ENCODE data around the gene OGA. TPM values are rescaled to one million over a fixed set of nuclear protein-coding genes. Genes with fewer than 3 reads are reported as not detected.
A peak's percentile ranks its signal among the peaks of the same experiment; 100 is the strongest.

OGA gene
- total and polyA plus RNA-seq, 5 donors from 2014 or later: 36.7 to 442 (median 41.4) TPM

GRCh38 chr10:101780818-101781654 lies 37.2 kb downstream of the OGA start:
- Histone ChIP-seq H3K27me3 (ENCODE audit: control insufficient read depth, insufficient read depth, low read length) (peaks cover 11% of the 10 kb centered on the region), H3K27ac (ENCODE audit: insufficient read depth, low read length, poor library complexity, severe bottlenecking) (no peak overlapping the region), H3K36me3 (ENCODE audit: control insufficient read depth, insufficient read depth, low read length) (peaks cover 13% of the 10 kb centered on the region), H3K9me3 (ENCODE audit: control insufficient read depth in 2 of 2, low read length in 2 of 2) (no peaks in the 10 kb centered on the region), H3K4me1 (ENCODE audit: control insufficient read depth, insufficient read depth, low read length, poor library complexity, severe bottlenecking) (peaks cover 62% of the 10 kb centered on the region), H3K4me3 (ENCODE audit: low read depth, low read length) (no peak overlapping the region)
- H3K9me3 Mint-ChIP-seq: no peaks in the 10 kb centered on the region
- peak; percentile 59 to 60 for ATAC-seq (ENCODE audit: low read depth in 2 of 2)
- peak; percentile 50 to 75 (median 74) for DNase-seq
- H3K27ac Mint-ChIP-seq: peak overlapping the region in 1 of 3 donors; percentile 60
- H3K4me3 Mint-ChIP-seq: peak overlapping the region; percentile 61 to 77 (median 70)
- H3K27me3 Mint-ChIP-seq: peaks cover 35% of the 10 kb centered on the region
- peaks cover 4% of the 10 kb centered on the region for H3K36me3 Mint-ChIP-seq
- peaks cover 17 to 77% (median 45%) of the 10 kb centered on the region in 4 donors for H3K4me1 Mint-ChIP-seq

GRCh38 chr10:101780187-101780817 lies 37.9 kb downstream of the OGA start:
- peaks cover 6% of the 10 kb centered on the region for H3K36me3 ChIP-seq (ENCODE audit: control insufficient read depth, insufficient read depth, low read length)
- H3K4me3 ChIP-seq (ENCODE audit: low read depth, low read length): peak overlapping the region; percentile 57
- Mint-ChIP-seq H3K4me3 (peak overlapping the region; percentile 61 to 87 (median 72)), H3K9me3 (no peaks in the 10 kb centered on the region), H3K36me3 (no peaks in the 10 kb centered on the region), H3K4me1 (peaks cover 17 to 73% (median 40%) of the 10 kb centered on the region in 4 donors), H3K27ac (no peak overlapping the region), H3K27me3 (peaks cover 37% of the 10 kb centered on the region)
- ATAC-seq (ENCODE audit: low read depth in 2 of 2) (no peak), DNase-seq (no peak)
- peaks cover 65% of the 10 kb centered on the region for H3K4me1 ChIP-seq (ENCODE audit: control insufficient read depth, insufficient read depth, low read length, poor library complexity, severe bottlenecking)
- no peaks in the 10 kb centered on the region for H3K9me3 ChIP-seq (ENCODE audit: control insufficient read depth in 2 of 2, low read length in 2 of 2)
- peaks cover 11% of the 10 kb centered on the region for H3K27me3 ChIP-seq (ENCODE audit: control insufficient read depth, insufficient read depth, low read length)
- no peak overlapping the region for H3K27ac ChIP-seq (ENCODE audit: insufficient read depth, low read length, poor library complexity, severe bottlenecking)

GRCh38 chr10:101779544-101780186 lies 38.6 kb downstream of the OGA start:
- Histone ChIP-seq H3K36me3 (ENCODE audit: control insufficient read depth, insufficient read depth, low read length) (peaks cover 3% of the 10 kb centered on the region), H3K4me3 (ENCODE audit: low read depth, low read length) (peak overlapping the region; percentile 74), H3K9me3 (ENCODE audit: control insufficient read depth in 2 of 2, low read length in 2 of 2) (no peaks in the 10 kb centered on the region), H3K4me1 (ENCODE audit: control insufficient read depth, insufficient read depth, low read length, poor library complexity, severe bottlenecking) (peaks cover 71% of the 10 kb centered on the region), H3K27ac (ENCODE audit: insufficient read depth, low read length, poor library complexity, severe bottlenecking) (no peak overlapping the region), H3K27me3 (ENCODE audit: control insufficient read depth, insufficient read depth, low read length) (peaks cover 11% of the 10 kb centered on the region)
- no peaks in the 10 kb centered on the region for H3K36me3 Mint-ChIP-seq
- peak overlapping the region in 1 of 3 donors; percentile 67 for H3K27ac Mint-ChIP-seq
- H3K4me1 Mint-ChIP-seq: peaks cover 15 to 72% (median 34%) of the 10 kb centered on the region in 4 donors
- peaks cover 43% of the 10 kb centered on the region for H3K27me3 Mint-ChIP-seq
- DNase-seq: peak; percentile 71 to 78 (median 74)
- ATAC-seq (ENCODE audit: low read depth in 2 of 2): peak; percentile 54 to 58
- H3K4me3 Mint-ChIP-seq: peak overlapping the region; percentile 63 to 93 (median 84)
- H3K9me3 Mint-ChIP-seq: no peaks in the 10 kb centered on the region

- Mint-ChIP-seq H3K27ac (peak overlapping the region in 1 of 3 donors; percentile 67), H3K4me3 (peak overlapping the region; percentile 63 to 93 (median 84)), H3K27me3 (peaks cover 50% of the 10 kb centered on the region), H3K4me1 (peaks cover 8 to 72% (median 28%) of the 10 kb centered on the region in 4 donors), H3K36me3 (no peaks in the 10 kb centered on the region), H3K9me3 (no peaks in the 10 kb centered on the region)
- DNase-seq (peak in 1 of 3 donors; percentile 47), ATAC-seq (ENCODE audit: low read depth in 2 of 2) (no peak)
- Histone ChIP-seq H3K36me3 (ENCODE audit: control insufficient read depth, insufficient read depth, low read length) (no peaks in the 10 kb centered on the region), H3K27me3 (ENCODE audit: control insufficient read depth, insufficient read depth, low read length) (peaks cover 11% of the 10 kb centered on the region), H3K27ac (ENCODE audit: insufficient read depth, low read length, poor library complexity, severe bottlenecking) (no peak overlapping the region), H3K9me3 (ENCODE audit: control insufficient read depth in 2 of 2, low read length in 2 of 2) (no peaks in the 10 kb centered on the region), H3K4me3 (ENCODE audit: low read depth, low read length) (no peak overlapping the region), H3K4me1 (ENCODE audit: control insufficient read depth, insufficient read depth, low read length, poor library complexity, severe bottlenecking) (peaks cover 71% of the 10 kb centered on the region)
These were observed 39.3 kb downstream of the OGA start for GRCh38 chr10:101778781-101779543.

- H3K27ac ChIP-seq (ENCODE audit: insufficient read depth, low read length, poor library complexity, severe bottlenecking): no peak overlapping the region
- Mint-ChIP-seq H3K9me3 (no peaks in the 10 kb centered on the region), H3K4me1 (peaks cover 3 to 72% (median 26%) of the 10 kb centered on the region in 4 donors), H3K27ac (no peak overlapping the region), H3K27me3 (peaks cover 56% of the 10 kb centered on the region), H3K4me3 (peak overlapping the region; percentile 63 to 93 (median 84)), H3K36me3 (no peaks in the 10 kb centered on the region)
- H3K36me3 ChIP-seq (ENCODE audit: control insufficient read depth, insufficient read depth, low read length): no peaks in the 10 kb centered on the region
- H3K27me3 ChIP-seq (ENCODE audit: control insufficient read depth, insufficient read depth, low read length): peaks cover 11% of the 10 kb centered on the region
- no peaks in the 10 kb centered on the region for H3K9me3 ChIP-seq (ENCODE audit: control insufficient read depth in 2 of 2, low read length in 2 of 2)
- peaks cover 64% of the 10 kb centered on the region for H3K4me1 ChIP-seq (ENCODE audit: control insufficient read depth, insufficient read depth, low read length, poor library complexity, severe bottlenecking)
- H3K4me3 ChIP-seq (ENCODE audit: low read depth, low read length): no peak overlapping the region
- DNase-seq: no peak
- ATAC-seq (ENCODE audit: low read depth in 2 of 2): no peak
These were observed 40.0 kb downstream of the OGA start for GRCh38 chr10:101778151-101778780.

- H3K27ac Mint-ChIP-seq: no peak overlapping the region
- peaks cover 59% of the 10 kb centered on the region for H3K4me1 ChIP-seq (ENCODE audit: control insufficient read depth, insufficient read depth, low read length, poor library complexity, severe bottlenecking)
These were observed 40.6 kb downstream of the OGA start for GRCh38 chr10:101777619-101778145.

More at GRCh38 chr10:101777619-101778145, 40.6 kb downstream of the OGA start:
- Histone ChIP-seq H3K36me3 (ENCODE audit: control insufficient read depth, insufficient read depth, low read length) (no peaks in the 10 kb centered on the region), H3K4me3 (ENCODE audit: low read depth, low read length) (no peak overlapping the region), H3K27me3 (ENCODE audit: control insufficient read depth, insufficient read depth, low read length) (peaks cover 14% of the 10 kb centered on the region), H3K27ac (ENCODE audit: insufficient read depth, low read length, poor library complexity, severe bottlenecking) (no peak overlapping the region), H3K9me3 (ENCODE audit: control insufficient read depth in 2 of 2, low read length in 2 of 2) (no peaks in the 10 kb centered on the region)
- Mint-ChIP-seq H3K27me3 (peaks cover 58% of the 10 kb centered on the region), H3K4me3 (peak overlapping the region; percentile 16 to 64 (median 50)), H3K36me3 (no peaks in the 10 kb centered on the region), H3K9me3 (no peaks in the 10 kb centered on the region), H3K4me1 (peaks cover 0 to 66% (median 23%) of the 10 kb centered on the region in 4 donors)
- no peak for ATAC-seq (ENCODE audit: low read depth in 2 of 2)
- no peak for DNase-seq

All from CD4-positive, CD25-positive, alpha-beta regulatory T cell (primary cell).